Gastrocnemius medialis (tissue), 4 donors: Measurements from ENCODE around the gene ERC1. TPM values are rescaled to one million over a fixed set of nuclear protein-coding genes. Genes with fewer than 3 reads are reported as not detected.

Source experiments
- ATAC-seq, 2 donors: fragments of 150-250 bp; one replicate each; pipeline ENCODE4 v1.9.1; 2016
- DNase-seq, 2 donors: peaks; one replicate each; pipeline ENCODE4 v3.0.0-alpha.2; 2019
- H3K27ac ChIP-seq, 4 donors: fragments of 200-600 bp; sonication (generic); 1 replicate in 1 of 4; 2 replicates in 3 of 4; pipeline ENCODE4 v1.5.1; 2016 to 2018; ENCODE audit warnings: mild to moderate bottlenecking in 2 of 4, moderate library complexity in 1 of 4
- H3K27me3 ChIP-seq, 3 donors: fragments of 200-600 bp; sonication (generic) in 2 of 3; 1 replicate in 1 of 3; 2 replicates in 2 of 3; pipeline versions ENCODE4 v1.5.1 to v1.6.0; 2016 to 2019; ENCODE audit warnings: mild to moderate bottlenecking in 1 of 3, moderate library complexity in 1 of 3
- H3K36me3 ChIP-seq, 2 donors: fragments of 200-600 bp; sonication (generic) in 1 of 2; one replicate each; pipeline ENCODE4 v1.5.1; 2017 to 2018
- H3K4me1 ChIP-seq, 2 donors: fragments of 200-600 bp; sonication (generic) in 1 of 2; one replicate each; pipeline ENCODE4 v1.5.1; 2016 to 2017; ENCODE audit warnings: mild to moderate bottlenecking in 2 of 2
- H3K4me3 ChIP-seq, 4 donors: fragments of 200-600 bp; sonication (generic) in 3 of 4; 1 replicate in 1 of 4; 2 replicates in 3 of 4; pipeline ENCODE4 v1.5.1; 2016 to 2019; ENCODE audit warnings: mild to moderate bottlenecking in 2 of 4
- H3K9me3 ChIP-seq, 3 donors: fragments of 200-600 bp; sonication (generic) in 2 of 3; 1 replicate in 1 of 3; 2 replicates in 2 of 3; pipeline ENCODE4 v1.5.1; 2016 to 2019
- POLR2A ChIP-seq, 2 donors: fragments of 450-650 bp; IDR thresholded peaks; one replicate each; pipeline ENCODE4 v1.6.1; 2017; ENCODE audit warnings: antibody characterized with exemption in 2 of 2, mild to moderate bottlenecking in 2 of 2, moderate library complexity in 2 of 2
- in situ Hi-C, 4 donors: fragments of 200-750 bp; cut with MboI; loops; one replicate each; pipeline versions ENCODE4 v1.15.0 to v1.8.0; 2017; ENCODE audit warnings: low sequenced_read_pairs in 4 of 4
- intact Hi-C: fragments of 100-400 bp; cut with DNase I; formaldehyde crosslinking; loops from one replicate; pipeline ENCODE4 v1.15.1; 2023; ENCODE audit warnings: low total_unique reads
- total RNA-seq, 4 donors: library from RNA; depleted of rRNA; stranded (reverse); fragments of >200 nt; gene quantifications; one replicate each; pipeline versions ENCODE4 v1.1.0 to v1.2.3, GENCODE V29; 2016
- TF ChIP-seq, protein P1 (sequence below), 5 experiments: fragments of 450-650 bp in 3 of 5; fragments of 200-600 bp in 2 of 5; sonication (generic) in 2 of 5; IDR thresholded peaks in 4 of 5; conservative IDR thresholded peaks in 1 of 5; 1 replicate in 4 of 5; 2 replicates in 1 of 5; pipeline ENCODE4 v1.5.1; 2016 to 2019; ENCODE audit warnings: antibody characterized with exemption in 5 of 5, mild to moderate bottlenecking in 3 of 5, moderate library complexity in 3 of 5

ERC1 gene
- total RNA-seq, 4 donors from 2014 or later, result 20.3 to 39.1 (median 23.5) TPM

DNA sequence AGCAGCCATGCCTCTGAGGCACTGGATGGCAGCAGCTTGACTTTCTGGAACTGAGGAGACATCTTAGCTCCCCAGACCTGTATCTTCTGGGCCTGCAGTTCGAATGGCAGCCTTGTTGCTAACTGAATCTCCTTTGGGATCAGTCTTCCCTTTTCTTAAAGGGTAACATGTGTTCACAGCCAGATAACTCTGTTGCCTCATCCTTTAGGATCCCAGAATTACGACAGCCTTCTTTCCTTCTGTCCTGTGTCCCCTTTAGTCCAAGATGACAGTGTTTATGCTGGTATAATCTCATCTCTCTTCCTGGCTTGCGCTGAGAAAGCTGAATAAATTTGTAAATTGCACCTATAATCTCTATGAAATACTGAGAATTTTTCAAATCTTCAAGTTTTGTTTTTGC is 9.1 kb upstream of the ERC1 start:
- no peak for TF ChIP-seq POLR2A (IDR thresholded peaks at IDR 0.05)
- TF ChIP-seq, protein P1, sequence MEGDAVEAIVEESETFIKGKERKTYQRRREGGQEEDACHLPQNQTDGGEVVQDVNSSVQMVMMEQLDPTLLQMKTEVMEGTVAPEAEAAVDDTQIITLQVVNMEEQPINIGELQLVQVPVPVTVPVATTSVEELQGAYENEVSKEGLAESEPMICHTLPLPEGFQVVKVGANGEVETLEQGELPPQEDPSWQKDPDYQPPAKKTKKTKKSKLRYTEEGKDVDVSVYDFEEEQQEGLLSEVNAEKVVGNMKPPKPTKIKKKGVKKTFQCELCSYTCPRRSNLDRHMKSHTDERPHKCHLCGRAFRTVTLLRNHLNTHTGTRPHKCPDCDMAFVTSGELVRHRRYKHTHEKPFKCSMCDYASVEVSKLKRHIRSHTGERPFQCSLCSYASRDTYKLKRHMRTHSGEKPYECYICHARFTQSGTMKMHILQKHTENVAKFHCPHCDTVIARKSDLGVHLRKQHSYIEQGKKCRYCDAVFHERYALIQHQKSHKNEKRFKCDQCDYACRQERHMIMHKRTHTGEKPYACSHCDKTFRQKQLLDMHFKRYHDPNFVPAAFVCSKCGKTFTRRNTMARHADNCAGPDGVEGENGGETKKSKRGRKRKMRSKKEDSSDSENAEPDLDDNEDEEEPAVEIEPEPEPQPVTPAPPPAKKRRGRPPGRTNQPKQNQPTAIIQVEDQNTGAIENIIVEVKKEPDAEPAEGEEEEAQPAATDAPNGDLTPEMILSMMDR (IDR thresholded peaks at IDR 0.05 in 4 of 5, conservative IDR thresholded peaks at IDR 0.05 in 1 of 5), result no peak

DNA sequence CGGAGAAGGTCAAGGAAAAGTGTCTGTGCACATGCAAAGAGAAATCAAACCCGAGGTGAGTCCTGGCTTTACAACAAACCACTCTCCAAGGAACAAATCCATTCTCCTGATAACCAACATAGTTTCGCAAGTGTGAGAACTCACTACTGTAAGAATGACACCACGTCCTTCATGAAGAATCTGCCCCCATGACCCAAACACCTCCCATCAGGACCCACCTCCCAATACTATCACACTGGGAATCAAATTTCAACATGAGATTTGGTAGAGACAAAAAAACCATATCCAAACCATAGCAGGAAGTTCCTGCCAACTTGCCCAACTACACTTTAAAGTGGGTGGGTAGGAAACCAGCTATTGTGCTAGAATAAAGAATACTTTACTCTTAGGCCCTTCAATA is 2.4 kb upstream of the ERC1 start:
- Histone ChIP-seq H3K4me3 (peak overlapping the region in 1 of 4 donors; percentile 88), H3K36me3 (peaks cover 0 to 5% of the 10 kb centered on the region in 2 donors), H3K27me3 (no peaks in the 10 kb centered on the region), H3K9me3 (no peaks in the 10 kb centered on the region), H3K4me1 (peaks cover 30 to 35% of the 10 kb centered on the region in 2 donors), H3K27ac (peak overlapping the region in 2 of 4 donors; percentile 100)
- TF ChIP-seq, protein P1 (IDR thresholded peaks at IDR 0.05 in 4 of 5, conservative IDR thresholded peaks at IDR 0.05 in 1 of 5), result no peak
- TF ChIP-seq POLR2A (IDR thresholded peaks at IDR 0.05), result no peak
- intact Hi-C loops (no loop called here), in situ Hi-C loops (loop anchor here in 2 of 4 donors (25.0 kb wide), 1 partner anchor 599 kb away; the partner anchor contains the start of gene FBXL14 (in 2 of the 2))
- no peak for DNase-seq
- no peak for ATAC-seq

More for the DNA sequence above, 9.1 kb upstream of the ERC1 start:
- intact Hi-C loops, result no loop called here
- Histone ChIP-seq H3K27me3 (no peaks in the 10 kb centered on the region), H3K4me1 (no peaks in the 10 kb centered on the region), H3K27ac (no peak overlapping the region), H3K4me3 (no peak overlapping the region), H3K36me3 (peaks cover 0 to 5% of the 10 kb centered on the region in 2 donors), H3K9me3 (no peaks in the 10 kb centered on the region)
- no peak for DNase-seq
- in situ Hi-C loops, result loop anchor here in 2 of 4 donors (25.0 kb wide), 1 partner anchor 605 kb away; the partner anchor contains the start of gene FBXL14 (in 2 of the 2)
- no peak for ATAC-seq

DNA sequence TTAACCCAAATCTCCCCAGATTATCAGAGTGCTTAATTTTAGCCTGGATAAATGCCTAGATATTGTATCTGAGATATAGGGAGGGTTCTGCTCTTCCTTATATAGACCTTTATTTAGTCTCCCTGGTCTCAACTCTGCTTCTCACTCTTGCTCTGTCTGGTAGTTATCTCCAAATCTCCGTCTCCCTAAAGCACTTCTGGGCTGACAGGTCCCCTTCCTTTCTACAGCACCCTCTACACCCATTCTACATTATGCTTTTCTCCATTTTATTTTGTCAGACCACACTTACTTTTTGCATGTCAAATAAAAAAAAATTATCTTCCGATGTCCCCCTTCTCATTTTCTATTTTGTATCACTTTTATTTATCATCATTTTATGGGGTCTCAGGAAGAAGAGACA is 2.0 kb upstream of the ERC1 start:
- H3K9me3 ChIP-seq, result no peaks in the 10 kb centered on the region
- peak overlapping the region; percentile 76 to 96 (median 90) for H3K4me3 ChIP-seq
- no peaks in the 10 kb centered on the region for H3K27me3 ChIP-seq
- peaks cover 0 to 5% of the 10 kb centered on the region in 2 donors for H3K36me3 ChIP-seq
- peak overlapping the region; percentile 97 to 100 (median 99) for H3K27ac ChIP-seq
- no peak for DNase-seq
- in situ Hi-C loops, result loop anchor here in 2 of 4 donors (25.0 kb wide), 1 partner anchor 598 kb away; the partner anchor contains the start of gene FBXL14 (in 2 of the 2)
- TF ChIP-seq, protein P1 (IDR thresholded peaks at IDR 0.05 in 4 of 5, conservative IDR thresholded peaks at IDR 0.05 in 1 of 5), result no peak
- TF ChIP-seq POLR2A (IDR thresholded peaks at IDR 0.05), result no peak
- intact Hi-C loops, result no loop called here
- no peak for ATAC-seq
- H3K4me1 ChIP-seq, result peaks cover 30 to 35% of the 10 kb centered on the region in 2 donors

DNA sequence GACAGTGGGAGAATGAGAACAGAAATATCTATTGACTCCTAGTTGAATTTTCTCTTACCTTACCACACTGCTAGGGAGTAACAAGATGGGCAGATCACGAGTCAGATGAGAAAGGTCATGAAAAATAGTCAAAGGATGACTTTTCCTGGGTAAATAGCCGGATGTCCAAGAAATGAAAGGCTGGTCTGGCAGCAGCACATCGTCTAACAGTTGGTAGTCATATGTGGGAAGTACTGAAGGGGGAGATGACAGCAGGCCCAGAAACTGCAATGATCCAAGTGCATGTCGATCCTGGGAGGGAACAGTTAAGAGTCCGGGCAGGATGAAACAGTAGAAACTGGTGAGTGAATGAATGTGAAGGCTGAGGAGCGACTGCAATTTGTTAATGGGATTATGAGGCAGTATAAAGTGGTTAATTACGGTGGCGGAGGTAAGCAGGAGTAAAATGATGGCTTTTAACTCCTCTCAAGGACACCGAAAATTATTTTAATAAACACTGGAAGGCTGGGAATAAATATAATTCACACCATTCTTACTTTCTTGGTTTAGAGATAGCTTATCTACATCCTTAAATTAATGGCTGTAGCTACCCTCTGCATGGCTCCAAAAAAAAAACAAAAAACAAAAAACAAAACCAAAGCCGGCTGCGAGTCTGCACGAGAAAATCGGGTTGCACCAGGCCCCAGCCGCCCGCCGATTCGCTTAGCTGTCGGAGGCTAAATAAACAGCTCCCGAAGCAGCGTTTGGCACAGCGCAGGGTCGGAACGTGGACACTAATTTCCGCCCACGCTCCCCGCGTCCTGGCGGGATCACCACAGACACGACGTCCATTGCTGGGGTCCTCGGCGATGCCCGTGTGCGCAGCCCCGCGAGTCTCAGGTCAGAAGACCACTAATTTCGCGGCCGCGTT is 1.0 kb upstream of the ERC1 start:
- H3K4me3 ChIP-seq, result peak overlapping the region; percentile 76 to 96 (median 90)
- no peaks in the 10 kb centered on the region for H3K9me3 ChIP-seq
- intact Hi-C loops (loop anchor here (2.0 to 5.0 kb wide), 3 partner anchors 41 to 237 kb away; partner anchors contain the start of genes RAD52 and WNK1), in situ Hi-C loops (loop anchor here in 2 of 4 donors (25.0 kb wide), 1 partner anchor 597 kb away; the partner anchor contains the start of gene FBXL14 (in 2 of the 2))
- H3K4me1 ChIP-seq, result peaks cover 30 to 35% of the 10 kb centered on the region in 2 donors
- H3K36me3 ChIP-seq, result peaks cover 0 to 5% of the 10 kb centered on the region in 2 donors
- no peaks in the 10 kb centered on the region for H3K27me3 ChIP-seq
- peak; percentile 48 to 49 for ATAC-seq
- no peak for TF ChIP-seq POLR2A (IDR thresholded peaks at IDR 0.05)
- TF ChIP-seq, protein P1 (IDR thresholded peaks at IDR 0.05 in 4 of 5, conservative IDR thresholded peaks at IDR 0.05 in 1 of 5), result no peak
- peak overlapping the region; percentile 97 to 100 (median 99) for H3K27ac ChIP-seq
- DNase-seq, result peak; percentile 23 to 60
